Choroid plexus epithelial cell (primary cell): ENCODE data around the gene SF3B3.

Source experiments
- DNase-seq: peaks from one replicate; pipeline ENCODE4 v3.0.0-alpha.2; 2010; ENCODE audit warnings: low read depth
- H3K4me3 ChIP-seq: 2 replicates; pipeline ENCODE4 v1.5.1; 2011; ENCODE audit warnings: low read depth, mild to moderate bottlenecking, control low read depth, low read length, moderate library complexity
- TF ChIP-seq, protein P1 (sequence below): conservative IDR thresholded peaks from 2 replicates; pipeline ENCODE4 v1.5.1; 2011; ENCODE audit warnings: low read depth, mild to moderate bottlenecking, control low read depth, inconsistent platforms, low read length, moderate library complexity

The SF3B3 gene

DNA sequence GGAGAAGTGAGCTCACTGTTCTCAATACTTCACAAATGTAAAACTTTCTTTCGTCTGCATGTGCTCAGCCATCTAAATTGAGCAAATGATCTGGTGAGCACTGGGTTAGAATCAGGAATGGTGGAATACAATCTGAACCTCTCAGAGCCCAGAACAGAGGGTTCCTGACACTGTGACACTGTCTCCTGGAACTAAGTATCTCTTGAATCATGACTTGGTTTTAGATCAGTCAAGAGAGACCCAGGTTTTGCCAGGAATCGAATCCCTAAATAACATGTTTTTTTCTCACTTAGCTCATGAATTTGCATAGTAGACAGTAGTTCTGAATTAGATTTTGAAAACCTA lies 49.3 kb downstream of the SF3B3 start:
- TF ChIP-seq, protein P1, sequence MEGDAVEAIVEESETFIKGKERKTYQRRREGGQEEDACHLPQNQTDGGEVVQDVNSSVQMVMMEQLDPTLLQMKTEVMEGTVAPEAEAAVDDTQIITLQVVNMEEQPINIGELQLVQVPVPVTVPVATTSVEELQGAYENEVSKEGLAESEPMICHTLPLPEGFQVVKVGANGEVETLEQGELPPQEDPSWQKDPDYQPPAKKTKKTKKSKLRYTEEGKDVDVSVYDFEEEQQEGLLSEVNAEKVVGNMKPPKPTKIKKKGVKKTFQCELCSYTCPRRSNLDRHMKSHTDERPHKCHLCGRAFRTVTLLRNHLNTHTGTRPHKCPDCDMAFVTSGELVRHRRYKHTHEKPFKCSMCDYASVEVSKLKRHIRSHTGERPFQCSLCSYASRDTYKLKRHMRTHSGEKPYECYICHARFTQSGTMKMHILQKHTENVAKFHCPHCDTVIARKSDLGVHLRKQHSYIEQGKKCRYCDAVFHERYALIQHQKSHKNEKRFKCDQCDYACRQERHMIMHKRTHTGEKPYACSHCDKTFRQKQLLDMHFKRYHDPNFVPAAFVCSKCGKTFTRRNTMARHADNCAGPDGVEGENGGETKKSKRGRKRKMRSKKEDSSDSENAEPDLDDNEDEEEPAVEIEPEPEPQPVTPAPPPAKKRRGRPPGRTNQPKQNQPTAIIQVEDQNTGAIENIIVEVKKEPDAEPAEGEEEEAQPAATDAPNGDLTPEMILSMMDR = no peak
- DNase-seq = no peak
- H3K4me3 ChIP-seq = no peak overlapping the region

DNA sequence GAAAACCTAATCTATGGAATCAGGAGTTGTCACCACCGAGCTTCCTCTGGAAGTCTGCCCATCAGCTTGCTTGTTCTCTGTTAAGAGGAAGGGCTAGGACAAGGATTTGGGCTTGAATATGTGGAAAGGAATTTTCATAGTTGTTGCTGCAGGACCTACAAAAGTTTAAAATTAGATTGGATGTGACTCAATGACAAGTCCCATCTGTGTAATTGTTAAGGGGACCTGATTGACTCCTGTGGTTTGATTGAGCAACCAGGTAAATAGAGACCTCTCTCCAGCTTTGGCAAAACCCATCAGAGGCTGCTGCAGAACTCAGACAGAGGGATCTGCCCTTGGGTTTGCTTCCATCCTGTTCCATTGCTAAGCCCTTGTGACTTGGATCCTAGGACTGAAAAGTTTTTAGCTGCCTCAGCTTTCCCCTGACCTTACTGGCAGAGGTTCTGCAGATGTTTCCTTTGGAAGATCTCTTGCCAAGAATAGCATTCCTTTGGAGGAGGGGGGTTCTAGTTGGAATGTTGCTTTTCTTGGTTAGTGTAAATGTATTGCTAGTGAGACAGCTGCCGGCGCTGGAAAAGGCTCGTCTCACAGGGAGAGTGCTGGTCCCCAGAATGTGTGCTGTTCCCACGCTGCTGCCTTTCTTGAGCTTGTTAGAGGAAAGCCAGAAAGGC lies 50.0 kb downstream of the SF3B3 start:
- no peak overlapping the region for H3K4me3 ChIP-seq
- DNase-seq = peak; percentile 98
- TF ChIP-seq, protein P1 = no peak

DNA sequence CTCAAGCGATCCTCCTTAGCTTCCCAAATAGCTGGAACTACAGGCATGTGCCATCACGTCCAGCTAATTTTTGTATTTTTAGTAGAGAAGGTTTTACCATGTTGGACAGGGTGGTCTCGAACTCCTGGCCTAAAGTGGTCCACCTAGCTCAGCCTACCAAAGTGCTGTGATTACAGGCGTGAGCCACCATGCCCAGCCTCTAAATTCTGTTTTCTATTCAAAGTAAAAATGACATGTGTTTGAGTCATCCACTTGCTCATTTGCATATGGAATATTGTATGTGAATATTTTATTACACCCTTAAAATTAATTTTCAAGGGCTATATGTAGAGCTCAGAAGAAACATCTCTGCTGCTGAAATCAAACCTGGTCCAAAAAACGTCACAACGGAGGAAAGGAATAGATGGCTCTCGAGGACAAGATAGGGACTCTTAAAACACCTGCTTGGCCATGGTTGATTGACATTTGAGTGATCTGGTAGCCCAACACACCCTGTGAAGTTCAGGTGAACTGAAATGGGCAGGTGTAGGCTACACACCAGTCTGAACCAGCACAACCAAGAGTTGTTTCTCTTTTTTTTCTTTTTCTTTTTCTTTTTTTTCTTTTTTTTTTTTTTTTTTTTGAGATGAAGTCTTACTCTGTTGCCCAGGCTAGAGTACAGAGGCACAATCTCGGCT lies 51.1 kb downstream of the SF3B3 start:
- no peak for DNase-seq
- no peak overlapping the region for H3K4me3 ChIP-seq
- TF ChIP-seq, protein P1 = no peak

DNA sequence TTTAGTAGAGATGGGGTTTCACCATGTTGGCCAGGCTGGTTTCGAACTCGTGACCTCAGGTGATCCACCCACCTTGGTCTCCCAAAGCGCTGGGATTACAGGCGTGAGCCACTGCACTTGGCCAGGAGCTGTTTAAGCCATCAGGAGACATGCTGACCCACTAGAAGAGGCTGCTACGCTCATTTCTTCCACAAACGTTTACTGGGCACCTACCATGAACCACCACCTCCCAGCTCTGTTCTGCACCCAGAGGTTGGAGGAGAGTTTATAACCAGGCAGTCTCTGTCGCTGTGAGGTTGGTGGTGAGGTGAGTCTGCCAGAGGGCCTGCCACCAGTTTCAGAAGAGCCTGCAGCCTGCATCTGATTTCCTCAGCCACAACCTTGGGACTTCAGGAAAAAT lies 51.8 kb downstream of the SF3B3 start:
- TF ChIP-seq, protein P1 = no peak
- DNase-seq = no peak
- no peak overlapping the region for H3K4me3 ChIP-seq

DNA sequence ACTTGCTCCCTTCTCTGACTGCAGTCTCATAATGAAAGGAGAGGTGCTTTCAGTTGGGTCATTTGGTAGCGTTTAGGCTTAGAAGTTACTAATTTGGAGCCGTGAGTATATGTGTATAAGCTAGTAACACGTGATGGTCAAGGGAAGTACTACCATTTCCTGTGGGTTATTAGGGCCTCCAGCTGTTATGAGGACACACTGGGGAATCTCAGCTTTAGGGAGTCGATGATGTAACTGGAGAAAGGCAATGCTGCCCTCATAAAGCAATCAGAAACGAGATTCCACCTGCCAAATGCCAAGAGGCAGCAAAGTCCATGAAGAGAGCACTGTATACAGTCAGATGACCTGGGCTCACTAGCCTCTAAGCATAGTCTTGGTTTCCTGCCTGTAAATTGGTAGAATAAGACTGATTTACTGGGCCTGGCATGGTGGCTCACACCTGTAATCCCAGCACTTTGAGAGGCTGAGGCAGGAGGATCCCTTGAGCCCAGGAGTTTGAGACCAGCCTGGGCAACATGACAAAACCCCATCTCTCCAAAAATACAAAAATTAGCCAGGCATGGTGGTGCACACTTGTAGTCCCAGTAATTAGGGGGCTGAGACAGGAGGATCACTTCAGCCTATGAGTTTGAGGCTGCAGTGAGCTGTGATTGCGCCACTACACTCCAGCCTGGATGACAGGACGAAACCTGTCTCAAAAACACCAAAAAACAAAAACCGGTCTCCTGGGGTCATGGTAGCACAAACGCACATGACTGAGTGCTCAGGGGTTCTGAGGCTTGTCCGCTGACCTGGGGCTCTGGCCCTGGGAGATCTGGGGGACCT lies 53.0 kb downstream of the SF3B3 start:
- TF ChIP-seq, protein P1 = no peak
- no peak overlapping the region for H3K4me3 ChIP-seq
- peak; percentile 87 for DNase-seq

DNA sequence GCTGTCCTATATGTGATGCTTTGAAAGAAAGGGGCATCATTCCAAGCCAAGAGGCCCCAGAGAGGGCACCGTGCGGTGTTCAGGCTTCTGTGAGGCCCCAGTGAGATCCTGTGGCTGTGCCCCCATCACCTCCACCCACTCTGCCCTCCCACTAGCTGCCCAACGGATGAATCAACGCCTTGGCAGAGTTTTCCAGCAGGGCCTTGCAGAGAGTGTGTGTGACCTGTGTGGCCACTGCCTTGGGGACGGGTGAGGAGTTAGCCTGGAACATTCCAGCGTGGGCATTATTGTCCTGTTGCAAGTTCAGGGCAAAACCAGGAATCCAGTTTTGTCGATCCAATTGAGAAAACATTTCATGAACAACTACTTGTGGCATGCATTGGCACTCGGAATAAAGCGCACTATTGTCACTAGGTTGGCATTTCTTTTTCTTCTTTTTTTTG lies 53.7 kb downstream of the SF3B3 start:
- H3K4me3 ChIP-seq = no peak overlapping the region
- TF ChIP-seq, protein P1 = no peak
- DNase-seq = no peak
